Measurements from ENCODE around the gene N4BP3.
A peak's percentile ranks its signal among the peaks of the same experiment; 100 is the strongest.

N4BP3 gene

GRCh38 chr5:178129296-178129695 is 16.0 kb downstream of the N4BP3 start:
- TF ChIP-seq, protein P1, sequence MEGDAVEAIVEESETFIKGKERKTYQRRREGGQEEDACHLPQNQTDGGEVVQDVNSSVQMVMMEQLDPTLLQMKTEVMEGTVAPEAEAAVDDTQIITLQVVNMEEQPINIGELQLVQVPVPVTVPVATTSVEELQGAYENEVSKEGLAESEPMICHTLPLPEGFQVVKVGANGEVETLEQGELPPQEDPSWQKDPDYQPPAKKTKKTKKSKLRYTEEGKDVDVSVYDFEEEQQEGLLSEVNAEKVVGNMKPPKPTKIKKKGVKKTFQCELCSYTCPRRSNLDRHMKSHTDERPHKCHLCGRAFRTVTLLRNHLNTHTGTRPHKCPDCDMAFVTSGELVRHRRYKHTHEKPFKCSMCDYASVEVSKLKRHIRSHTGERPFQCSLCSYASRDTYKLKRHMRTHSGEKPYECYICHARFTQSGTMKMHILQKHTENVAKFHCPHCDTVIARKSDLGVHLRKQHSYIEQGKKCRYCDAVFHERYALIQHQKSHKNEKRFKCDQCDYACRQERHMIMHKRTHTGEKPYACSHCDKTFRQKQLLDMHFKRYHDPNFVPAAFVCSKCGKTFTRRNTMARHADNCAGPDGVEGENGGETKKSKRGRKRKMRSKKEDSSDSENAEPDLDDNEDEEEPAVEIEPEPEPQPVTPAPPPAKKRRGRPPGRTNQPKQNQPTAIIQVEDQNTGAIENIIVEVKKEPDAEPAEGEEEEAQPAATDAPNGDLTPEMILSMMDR (conservative IDR thresholded peaks at IDR 0.05; ENCODE audit: low read depth, low read length) = no peak
- no peak for DNase-seq (ENCODE audit: low read depth)
- H3K4me3 ChIP-seq (ENCODE audit: low read depth, low read length) = no peak overlapping the region

DNA sequence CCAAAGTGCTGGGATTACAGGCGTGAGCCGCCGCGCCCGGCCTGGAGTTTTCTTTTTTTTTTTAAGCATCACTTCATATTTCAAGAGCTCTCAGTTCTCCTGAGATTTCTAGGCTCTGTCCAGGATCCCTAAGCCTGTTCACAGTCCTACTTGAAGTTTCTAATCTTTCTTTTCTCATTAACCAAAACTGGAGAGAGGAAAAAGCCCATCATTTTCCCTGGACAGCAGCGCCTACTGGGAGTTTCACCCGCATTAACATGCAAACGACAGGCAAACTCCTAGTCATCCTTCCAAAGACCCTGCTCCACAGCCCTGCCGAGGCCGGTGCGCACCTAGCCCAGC is 16.9 kb downstream of the N4BP3 start:
- DNase-seq (ENCODE audit: low read depth) = peak; percentile 25
- H3K4me3 ChIP-seq (ENCODE audit: low read depth, low read length) = peak overlapping the region; percentile 76

DNA sequence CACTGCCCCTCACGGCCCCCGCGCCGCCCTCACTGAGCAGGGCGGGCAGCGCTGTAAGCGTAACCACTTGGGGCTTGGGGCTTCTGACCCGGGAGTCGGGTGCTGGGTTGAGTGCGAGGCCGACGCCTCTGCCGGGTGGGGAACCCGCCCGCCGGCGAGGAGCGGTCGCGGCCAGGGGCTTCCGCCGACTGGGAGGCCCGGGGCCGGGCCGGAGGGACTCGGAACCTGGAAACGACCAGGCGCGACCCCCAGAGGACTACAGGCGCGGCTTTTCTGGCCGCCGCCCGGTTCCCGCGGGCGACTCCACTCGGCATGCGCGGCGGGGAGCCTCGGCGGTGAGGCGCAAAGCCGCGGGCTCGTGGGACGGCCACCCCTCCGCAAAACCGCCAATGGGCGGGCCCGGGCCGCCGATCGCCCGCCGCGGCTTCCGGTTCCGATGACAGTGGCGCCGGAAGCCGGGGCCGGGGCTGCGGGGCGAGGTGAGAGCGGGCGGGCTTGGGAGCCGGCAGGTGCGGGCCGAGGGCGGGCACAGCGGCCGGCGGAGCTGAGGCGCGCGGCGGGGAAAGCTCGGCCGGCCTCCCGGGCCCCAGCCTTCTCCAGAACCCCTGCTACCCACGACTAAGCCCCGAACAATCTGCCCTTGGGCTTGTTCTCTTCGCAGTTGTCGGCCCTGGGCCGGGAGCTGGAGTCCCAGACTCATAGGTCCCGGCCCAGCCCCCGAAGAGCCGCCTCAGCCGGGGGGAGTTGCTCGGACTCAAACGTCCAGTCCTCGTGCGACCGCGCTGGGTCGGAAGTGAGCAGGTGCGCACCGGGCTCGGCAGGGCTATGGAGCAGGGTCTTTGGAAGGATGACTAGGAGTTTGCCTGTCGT is 17.5 kb downstream of the N4BP3 start, which contains the start of gene RMND5B:
RMND5B (plus strand) TSS at position 439 of the 870 bp plus-strand sequence. CDS start 7,106 bp downstream, outside the sequence.
- TF ChIP-seq, protein P1 (conservative IDR thresholded peaks at IDR 0.05; ENCODE audit: low read depth, low read length) = no peak
- DNase-seq (ENCODE audit: low read depth) = peak; percentile 63
- peak within 1 kb of the TSS; percentile 76 for H3K4me3 ChIP-seq (ENCODE audit: low read depth, low read length)

DNA sequence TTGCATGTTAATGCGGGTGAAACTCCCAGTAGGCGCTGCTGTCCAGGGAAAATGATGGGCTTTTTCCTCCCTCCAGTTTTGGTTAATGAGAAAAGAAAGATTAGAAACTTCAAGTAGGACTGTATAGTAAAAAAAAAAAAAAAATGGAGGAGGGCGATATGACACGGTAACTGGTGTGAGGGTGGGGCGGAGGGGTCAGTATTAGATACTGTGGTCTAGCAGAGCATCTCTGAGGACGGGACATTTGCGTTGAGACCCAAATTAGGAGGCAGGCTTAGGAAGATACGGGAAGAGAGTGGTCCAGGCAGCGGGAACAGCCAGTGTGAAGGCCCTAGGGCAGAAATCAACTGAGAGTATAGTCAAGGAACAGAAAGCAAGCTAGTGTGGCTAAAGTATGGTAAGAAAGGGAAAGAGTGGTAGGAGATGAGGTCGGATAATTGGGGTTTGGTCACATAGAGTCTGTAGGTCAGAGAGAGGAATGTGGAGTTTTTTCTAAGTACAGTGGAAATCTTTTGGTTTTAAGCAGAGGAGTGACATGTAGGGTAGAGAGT is 18.2 kb downstream of the N4BP3 start:
- H3K4me3 ChIP-seq (ENCODE audit: low read depth, low read length) = peak overlapping the region; percentile 76
- TF ChIP-seq, protein P1 (conservative IDR thresholded peaks at IDR 0.05; ENCODE audit: low read depth, low read length) = no peak
- DNase-seq (ENCODE audit: low read depth) = no peak

DNA sequence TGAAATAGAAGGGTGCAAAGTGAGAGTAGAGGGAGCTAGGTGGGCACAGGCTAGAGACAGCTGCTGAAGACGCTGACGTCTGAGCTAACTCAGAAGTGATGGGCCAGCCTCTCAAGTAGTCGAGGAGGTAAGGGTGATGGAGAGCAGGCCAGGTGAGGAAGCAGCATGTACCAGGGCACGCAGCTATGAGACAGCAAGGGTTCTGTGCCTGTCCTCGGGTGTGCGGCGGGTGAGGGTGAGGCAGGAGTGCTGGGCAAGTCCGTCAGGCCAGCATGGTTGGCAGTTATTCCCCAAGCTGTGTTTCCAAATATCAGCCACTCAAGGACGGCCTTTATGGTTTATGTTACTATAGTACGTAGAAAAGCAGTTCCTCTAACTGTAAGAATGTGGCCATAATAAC is 23.7 kb downstream of the N4BP3 start:
- H3K4me3 ChIP-seq (ENCODE audit: low read depth, low read length) = no peak overlapping the region
- DNase-seq (ENCODE audit: low read depth) = no peak
- TF ChIP-seq, protein P1 (conservative IDR thresholded peaks at IDR 0.05; ENCODE audit: low read depth, low read length) = no peak

DNA sequence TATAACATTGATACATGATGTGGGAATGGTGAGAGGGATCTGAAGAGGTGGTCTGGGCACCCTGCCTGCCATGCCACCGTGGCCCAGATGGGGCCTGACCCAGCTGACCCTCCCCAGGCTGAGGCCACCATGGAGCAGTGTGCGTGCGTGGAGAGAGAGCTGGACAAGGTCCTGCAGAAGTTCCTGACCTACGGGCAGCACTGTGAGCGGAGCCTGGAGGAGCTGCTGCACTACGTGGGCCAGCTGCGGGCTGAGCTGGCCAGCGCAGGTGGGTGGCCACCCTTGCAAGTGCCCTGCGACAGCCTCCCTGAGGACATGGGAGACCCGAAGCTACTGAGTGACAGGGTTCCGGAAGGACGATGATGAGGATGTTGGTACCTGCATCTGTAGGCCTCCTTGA is 24.7 kb downstream of the N4BP3 start:
- H3K4me3 ChIP-seq (ENCODE audit: low read depth, low read length) = no peak overlapping the region
- TF ChIP-seq, protein P1 (conservative IDR thresholded peaks at IDR 0.05; ENCODE audit: low read depth, low read length) = no peak
- no peak for DNase-seq (ENCODE audit: low read depth)

GRCh38 chr5:178141550-178141949 is 28.2 kb downstream of the N4BP3 start:
- TF ChIP-seq, protein P1 (conservative IDR thresholded peaks at IDR 0.05; ENCODE audit: low read depth, low read length) = no peak
- no peak for DNase-seq (ENCODE audit: low read depth)

More at GRCh38 chr5:178141550-178141949, 28.2 kb downstream of the N4BP3 start:
- H3K4me3 ChIP-seq (ENCODE audit: low read depth, low read length) = no peak overlapping the region
